OCI-LY3 (cell line): ENCODE data around the gene HSDL2.

Source experiments
- H2AFZ ChIP-seq: fragments of 200-600, 300-600 bp; shearing (Covaris generic); 2 replicates; pipeline ENCODE4 v1.6.0; 2014; ENCODE audit warnings: antibody characterized with exemption, low read depth, low read length
- H3K27ac ChIP-seq: fragments of 200-600, 300-600 bp; sonication (generic); 2 replicates; pipeline ENCODE4 v1.5.1; 2014; ENCODE audit warnings: mild to moderate bottlenecking, low read length, moderate library complexity, mixed read lengths
- H3K27me3 ChIP-seq: fragments of 200-600, 300-600 bp; sonication (generic); 2 replicates; pipeline ENCODE4 v1.6.1; 2014; ENCODE audit warnings: low read depth, low read length, mixed read lengths
- H3K36me3 ChIP-seq: fragments of 200-600, 300-600 bp; sonication (generic); replicated peaks from 2 replicates; pipeline ENCODE3; 2014; ENCODE audit warnings: low read depth, low read length, mixed read lengths
- H3K4me1 ChIP-seq: fragments of 300-600, 200-600 bp; sonication (generic); 2 replicates; pipeline ENCODE4 v1.6.1; 2014; ENCODE audit warnings: low read length, mixed read lengths
- H3K4me2 ChIP-seq: fragments of 200-600, 300-600 bp; sonication (generic); 2 replicates; pipeline ENCODE4 v1.6.1; 2014; ENCODE audit warnings: low read length, mixed read lengths
- H3K4me3 ChIP-seq: fragments of 300-600, 200-600 bp; sonication (generic); 2 replicates; pipeline ENCODE4 v1.5.1; 2014; ENCODE audit warnings: antibody characterized with exemption, mild to moderate bottlenecking, low read length, moderate library complexity
- H3K79me2 ChIP-seq: fragments of 300-600, 200-600 bp; shearing (Covaris generic); 2 replicates; pipeline ENCODE4 v1.6.1; 2014; ENCODE audit warnings: mild to moderate bottlenecking, low read length, mixed read lengths
- H3K9ac ChIP-seq: fragments of 300-600, 200-600 bp; shearing (Covaris generic); 2 replicates; pipeline ENCODE4 v1.6.0; 2014; ENCODE audit warnings: mild to moderate bottlenecking, low read length, moderate library complexity
- H3K9me3 ChIP-seq: fragments of 200-600, 300-600 bp; shearing (Covaris generic); 2 replicates; pipeline ENCODE4 v1.6.1; 2014; ENCODE audit warnings: low read length, mixed read lengths; ENCODE audit not compliant: insufficient read depth
- H4K20me1 ChIP-seq: fragments of 200-600, 300-600 bp; sonication (generic); 2 replicates; pipeline ENCODE4 v1.6.1; 2016; ENCODE audit warnings: low read length, mixed read lengths; ENCODE audit not compliant: insufficient read depth
- EZH2phosphoT487 ChIP-seq: fragments of 200-600 bp; shearing (Covaris generic); IDR thresholded peaks from 2 replicates; pipeline ENCODE4 v1.6.1; 2018; ENCODE audit warnings: antibody characterized with exemption, mixed run types, low read depth
- TF ChIP-seq, protein P1 (sequence below): fragments of 200-600, 300-600 bp; sonication (generic); IDR thresholded peaks from 2 replicates; pipeline ENCODE4 v1.5.1; 2014; ENCODE audit warnings: antibody characterized with exemption, low read length, low read depth

HSDL2 gene

DNA sequence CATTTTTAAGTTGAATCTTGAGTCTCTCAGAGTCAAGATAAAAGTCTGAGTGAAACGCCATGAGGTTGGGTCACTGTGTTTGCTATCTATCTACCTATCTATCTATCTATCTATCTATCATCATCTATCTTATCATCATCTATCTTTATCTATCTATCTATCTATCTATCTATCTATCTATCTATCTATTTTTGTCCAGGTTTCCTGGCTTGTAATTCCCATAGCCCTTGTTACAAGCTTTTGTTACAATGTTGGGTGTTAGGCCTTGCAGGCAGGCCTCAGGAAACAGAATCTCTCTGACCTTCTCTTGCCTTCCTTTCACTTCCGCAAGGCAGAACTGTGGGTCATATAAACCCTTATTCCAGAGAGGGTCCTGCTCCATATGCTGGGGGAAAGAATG lies 94.1 kb downstream of the HSDL2 start:
- TF ChIP-seq EZH2phosphoT487 = no peak
- TF ChIP-seq, protein P1, sequence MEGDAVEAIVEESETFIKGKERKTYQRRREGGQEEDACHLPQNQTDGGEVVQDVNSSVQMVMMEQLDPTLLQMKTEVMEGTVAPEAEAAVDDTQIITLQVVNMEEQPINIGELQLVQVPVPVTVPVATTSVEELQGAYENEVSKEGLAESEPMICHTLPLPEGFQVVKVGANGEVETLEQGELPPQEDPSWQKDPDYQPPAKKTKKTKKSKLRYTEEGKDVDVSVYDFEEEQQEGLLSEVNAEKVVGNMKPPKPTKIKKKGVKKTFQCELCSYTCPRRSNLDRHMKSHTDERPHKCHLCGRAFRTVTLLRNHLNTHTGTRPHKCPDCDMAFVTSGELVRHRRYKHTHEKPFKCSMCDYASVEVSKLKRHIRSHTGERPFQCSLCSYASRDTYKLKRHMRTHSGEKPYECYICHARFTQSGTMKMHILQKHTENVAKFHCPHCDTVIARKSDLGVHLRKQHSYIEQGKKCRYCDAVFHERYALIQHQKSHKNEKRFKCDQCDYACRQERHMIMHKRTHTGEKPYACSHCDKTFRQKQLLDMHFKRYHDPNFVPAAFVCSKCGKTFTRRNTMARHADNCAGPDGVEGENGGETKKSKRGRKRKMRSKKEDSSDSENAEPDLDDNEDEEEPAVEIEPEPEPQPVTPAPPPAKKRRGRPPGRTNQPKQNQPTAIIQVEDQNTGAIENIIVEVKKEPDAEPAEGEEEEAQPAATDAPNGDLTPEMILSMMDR = no peak
- Histone ChIP-seq H3K27me3 (no peaks in the 10 kb centered on the region), H3K79me2 (no peaks in the 10 kb centered on the region), H3K27ac (no peak overlapping the region), H3K9me3 (no peaks in the 10 kb centered on the region), H3K4me2 (no peak overlapping the region), H3K4me1 (no peaks in the 10 kb centered on the region), H3K36me3 (no peaks in the 10 kb centered on the region), H2AFZ (no peak overlapping the region), H3K4me3 (no peak overlapping the region), H4K20me1 (no peaks in the 10 kb centered on the region), H3K9ac (no peak overlapping the region)

DNA sequence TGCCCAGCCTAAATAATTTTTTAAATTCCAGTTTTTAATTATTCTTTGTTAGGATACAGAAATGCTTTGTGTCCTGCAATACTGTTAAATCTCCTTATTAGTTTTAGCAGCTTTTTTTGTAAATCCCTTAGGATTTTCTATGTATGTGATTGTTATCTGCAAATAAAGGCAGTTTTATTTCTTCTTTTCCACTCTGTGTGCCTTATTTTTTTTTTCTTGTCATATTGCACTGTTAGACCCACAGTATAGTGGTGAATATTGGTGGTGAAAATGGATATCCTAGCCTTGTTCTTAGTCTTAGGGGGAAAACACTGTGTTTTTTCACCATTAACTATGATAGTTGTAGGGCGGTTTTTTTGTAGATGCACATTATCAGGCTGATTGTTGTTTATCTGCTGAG lies 95.4 kb downstream of the HSDL2 start:
- no peaks in the 10 kb centered on the region for H3K9me3 ChIP-seq
- no peaks in the 10 kb centered on the region for H3K4me1 ChIP-seq
- no peaks in the 10 kb centered on the region for H3K79me2 ChIP-seq
- H3K9ac ChIP-seq = no peak overlapping the region
- H3K27me3 ChIP-seq = no peaks in the 10 kb centered on the region
- no peak overlapping the region for H3K27ac ChIP-seq
- no peaks in the 10 kb centered on the region for H4K20me1 ChIP-seq
- H3K4me3 ChIP-seq = no peak overlapping the region
- TF ChIP-seq, protein P1 = no peak
- TF ChIP-seq EZH2phosphoT487 = no peak
- H3K36me3 ChIP-seq = no peaks in the 10 kb centered on the region
- H2AFZ ChIP-seq = no peak overlapping the region
- no peak overlapping the region for H3K4me2 ChIP-seq

DNA sequence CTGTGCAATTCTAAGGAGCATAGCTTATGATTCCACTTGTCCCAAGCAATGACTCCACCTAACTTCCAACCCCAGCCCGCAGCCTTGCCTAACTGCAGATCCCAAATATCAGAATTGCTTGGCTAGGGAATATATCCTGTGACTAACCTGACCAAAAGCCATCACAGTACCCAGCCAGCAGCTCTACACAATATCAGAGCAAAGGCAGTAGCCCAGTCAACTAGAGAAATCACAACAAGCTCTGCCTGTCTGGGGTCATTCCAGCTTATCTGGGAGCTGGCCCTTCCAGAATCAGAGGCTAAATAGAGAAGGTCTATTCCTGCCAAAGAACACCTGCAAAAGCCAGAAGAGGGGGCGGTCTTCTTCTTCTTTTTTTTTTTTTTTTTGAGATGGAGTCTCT lies 97.4 kb downstream of the HSDL2 start:
- Histone ChIP-seq H2AFZ (no peak overlapping the region), H3K79me2 (no peaks in the 10 kb centered on the region), H3K4me1 (no peaks in the 10 kb centered on the region), H3K4me2 (no peak overlapping the region), H3K27ac (no peak overlapping the region), H3K4me3 (no peak overlapping the region), H3K36me3 (no peaks in the 10 kb centered on the region), H4K20me1 (no peaks in the 10 kb centered on the region), H3K9me3 (no peaks in the 10 kb centered on the region), H3K9ac (no peak overlapping the region), H3K27me3 (no peaks in the 10 kb centered on the region)
- TF ChIP-seq, protein P1 = no peak
- TF ChIP-seq EZH2phosphoT487 = no peak

DNA sequence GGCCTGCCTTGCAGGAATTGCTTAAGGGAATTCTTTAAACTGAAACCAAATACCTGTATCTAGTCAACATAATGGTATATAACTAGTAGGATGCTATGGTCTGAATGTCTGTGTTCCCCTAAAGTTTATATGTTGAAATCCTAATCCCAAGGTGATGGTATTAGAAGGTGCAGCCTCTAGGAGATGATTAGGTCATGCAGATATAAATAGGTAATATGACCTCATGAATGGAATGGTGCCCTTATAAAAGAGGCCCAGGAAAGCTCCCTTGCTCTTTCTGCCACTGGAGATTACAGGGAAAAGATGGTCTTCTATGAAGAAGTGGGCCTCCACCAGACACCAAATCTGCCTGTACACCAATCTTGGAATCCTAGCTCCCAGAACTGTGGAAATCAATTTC lies 99.3 kb downstream of the HSDL2 start:
- Histone ChIP-seq H3K9me3 (no peaks in the 10 kb centered on the region), H3K4me1 (no peaks in the 10 kb centered on the region), H2AFZ (no peak overlapping the region), H3K79me2 (no peaks in the 10 kb centered on the region), H3K4me3 (no peak overlapping the region), H3K27me3 (no peaks in the 10 kb centered on the region), H3K4me2 (no peak overlapping the region), H3K27ac (no peak overlapping the region), H4K20me1 (no peaks in the 10 kb centered on the region), H3K9ac (no peak overlapping the region), H3K36me3 (no peaks in the 10 kb centered on the region)
- TF ChIP-seq, protein P1 = no peak
- no peak for TF ChIP-seq EZH2phosphoT487
